SK-N-SH (cell line): ENCODE results near the gene DNAH6. TPM values are rescaled to one million over a fixed set of nuclear protein-coding genes. Genes with fewer than 3 reads are reported as not detected.
"Not testable (repeated sequence)": the region's sequence is repeated elsewhere in the genome, so short reads cannot be mapped to it uniquely, and the experiment has no call there.

Experiments used
- CTCF ChIA-PET: fragments of 300-600, 350-600 bp; formaldehyde crosslinking; extraction: SDS; loops from one replicate; lab custom pipeline; 2021; lab: Yijun Ruan, JAX
- POLR2A ChIA-PET: fragments of 350-600 bp; sonication (Branson Sonifier 250); formaldehyde crosslinking; extraction: SDS; loops from one replicate; lab custom pipeline; 2020; ENCODE audit warnings: antibody characterized with exemption, inconsistent platforms; lab: Yijun Ruan, JAX
- DNase-seq: peaks from one replicate; pipeline ENCODE4 v3.0.0; 2012
- H2AFZ ChIP-seq: fragments of 200-600 bp; sonication (generic); 2 replicates; pipeline ENCODE4 v1.8.1; 2016; ENCODE audit warnings: antibody characterized with exemption, mild to moderate bottlenecking, low read depth
- H3F3A ChIP-seq: fragments of 200-600 bp; sonication (generic); replicated peaks from 2 replicates; pipeline ENCODE3; 2016; ENCODE audit warnings: antibody characterized with exemption, mild to moderate bottlenecking; ENCODE audit not compliant: insufficient read depth
- H3K27ac ChIP-seq, 2 experiments: fragments of 200-500 bp in 1 of 2; fragments of 200-600 bp in 1 of 2; sonication (Bioruptor generic) in 1 of 2; sonication (generic), shearing (Covaris generic) in 1 of 2; 2 replicates each; pipeline versions ENCODE4 v1.5.1 to v1.6.1; 2014 to 2016; ENCODE audit warnings: low read depth in 2 of 2, inconsistent platforms in 1 of 2, low read length in 1 of 2, mild to moderate bottlenecking in 1 of 2, mixed read lengths in 1 of 2
- H3K27me3 ChIP-seq: fragments of 200-600 bp; sonication (generic), shearing (Covaris generic); 2 replicates; pipeline ENCODE4 v1.6.1; 2016; ENCODE audit warnings: mixed run types; ENCODE audit not compliant: insufficient read depth
- H3K36me3 ChIP-seq, 2 experiments: fragments of 200-500 bp in 1 of 2; fragments of 200-600 bp in 1 of 2; sonication (Bioruptor generic) in 1 of 2; sonication (generic) in 1 of 2; replicated peaks in 1 of 2; 2 replicates each; pipeline versions ENCODE3 to v1.5.1; 2014 to 2016; ENCODE audit warnings: low read length in 1 of 2, mild to moderate bottlenecking in 1 of 2; ENCODE audit not compliant: insufficient read depth in 2 of 2, control insufficient read depth in 1 of 2
- H3K4me1 ChIP-seq, 2 experiments: fragments of 200-500 bp in 1 of 2; fragments of 200-600 bp in 1 of 2; sonication (Bioruptor generic) in 1 of 2; sonication (generic), shearing (Covaris generic) in 1 of 2; 2 replicates each; pipeline versions ENCODE4 v1.5.1 to v1.6.1; 2014 to 2016; ENCODE audit warnings: low read depth in 1 of 2, low read length in 1 of 2, mixed run types in 1 of 2; ENCODE audit not compliant: insufficient read depth in 2 of 2, control insufficient read depth in 1 of 2
- H3K4me2 ChIP-seq: fragments of 200-600 bp; sonication (generic), shearing (Covaris generic); 2 replicates; pipeline ENCODE4 v1.6.1; 2017; ENCODE audit warnings: mixed run types
- H3K4me3 ChIP-seq, 2 experiments: fragments of 200-500 bp in 1 of 2; fragments of 200-600 bp in 1 of 2; sonication (Bioruptor generic) in 1 of 2; sonication (generic), shearing (Covaris generic) in 1 of 2; 2 replicates each; pipeline versions ENCODE4 v1.5.1 to v1.8.1; 2014 to 2016; ENCODE audit warnings: low read depth in 2 of 2, inconsistent platforms in 1 of 2, low read length in 1 of 2, mild to moderate bottlenecking in 1 of 2, mixed read lengths in 1 of 2, moderate library complexity in 1 of 2
- H3K79me2 ChIP-seq: fragments of 200-600 bp; sonication (generic); 2 replicates; pipeline ENCODE4 v1.8.1; 2017; ENCODE audit warnings: mild to moderate bottlenecking; ENCODE audit not compliant: insufficient read depth
- H3K9ac ChIP-seq: fragments of 200-600 bp; sonication (generic); 2 replicates; pipeline ENCODE4 v1.6.1; 2017; ENCODE audit warnings: mixed run types
- H3K9me2 ChIP-seq: fragments of 200-600 bp; sonication (generic); 2 replicates; pipeline ENCODE4 v1.6.1; 2017; ENCODE audit warnings: mixed run types
- H3K9me3 ChIP-seq: fragments of 200-600 bp; sonication (generic); 2 replicates; pipeline ENCODE4 v1.6.1; 2017; ENCODE audit warnings: mixed run types, mild to moderate bottlenecking, moderate library complexity
- H4K20me1 ChIP-seq: fragments of 200-600 bp; sonication (generic); 2 replicates; pipeline ENCODE4 v1.6.1; 2017; ENCODE audit warnings: mild to moderate bottlenecking, mixed run types; ENCODE audit not compliant: insufficient read depth
- CHD2 ChIP-seq: fragments of 150-350 bp; IDR thresholded peaks from 2 replicates; pipeline ENCODE4 v1.6.1; 2018; ENCODE audit warnings: low read length; ENCODE audit not compliant: partially characterized antibody
- EP300 ChIP-seq, 2 experiments: IDR thresholded peaks; 2 replicates each; pipeline versions ENCODE4 v1.4.0 to v1.6.1; 2012; ENCODE audit warnings: borderline replicate concordance in 1 of 2, low read depth in 1 of 2, low read length in 1 of 2
- EZH2phosphoT487 ChIP-seq: fragments of 200-600 bp; sonication (generic); IDR thresholded peaks from 2 replicates; pipeline ENCODE4 v1.6.1; 2017; ENCODE audit warnings: low read depth, mixed run types, mild to moderate bottlenecking, antibody characterized with exemption, moderate library complexity, borderline replicate concordance
- FOSL2 ChIP-seq: IDR thresholded peaks from 2 replicates; pipeline ENCODE4 v1.4.0; 2012; ENCODE audit warnings: low read depth, mild to moderate bottlenecking, moderate library complexity, borderline replicate concordance
- FOXM1 ChIP-seq: IDR thresholded peaks from 2 replicates; pipeline ENCODE4 v1.4.0; 2012; ENCODE audit warnings: low read depth, mild to moderate bottlenecking
- GABPA ChIP-seq: IDR thresholded peaks from 2 replicates; pipeline ENCODE4 v1.4.0; 2012; ENCODE audit warnings: low read depth, mild to moderate bottlenecking
- GATA2 ChIP-seq: sonication (generic); formaldehyde crosslinking; IDR thresholded peaks from 2 replicates; pipeline ENCODE4 v1.5.0; 2020; ENCODE audit warnings: mild to moderate bottlenecking, missing genetic modification reagents
- JUND ChIP-seq: IDR thresholded peaks from 2 replicates; pipeline ENCODE4 v1.4.0; 2012
- MEF2A ChIP-seq: IDR thresholded peaks from 2 replicates; pipeline ENCODE4 v1.4.0; 2012; ENCODE audit warnings: low read depth, borderline replicate concordance
- MXI1 ChIP-seq: IDR thresholded peaks from 2 replicates; pipeline ENCODE4 v1.6.1; 2012; ENCODE audit warnings: mild to moderate bottlenecking, low read depth, low read length, improper control_type of control experiment
- NRF1 ChIP-seq: IDR thresholded peaks from 2 replicates; pipeline ENCODE4 v1.6.1; 2012; ENCODE audit warnings: low read depth, mild to moderate bottlenecking, low read length
- RAD21 ChIP-seq: IDR thresholded peaks from 2 replicates; pipeline ENCODE4 v1.6.1; 2012; ENCODE audit warnings: mild to moderate bottlenecking, low read length
- RCOR1 ChIP-seq: fragments of 150-350 bp; IDR thresholded peaks from 2 replicates; pipeline ENCODE4 v1.6.1; 2017; ENCODE audit warnings: antibody characterized with exemption, low read length
- REST ChIP-seq: IDR thresholded peaks from 2 replicates; pipeline ENCODE4 v1.6.1; 2012; ENCODE audit warnings: mild to moderate bottlenecking, low read depth, low read length, moderate library complexity
- RFX5 ChIP-seq: IDR thresholded peaks from 2 replicates; pipeline ENCODE4 v1.6.1; 2012; ENCODE audit warnings: mild to moderate bottlenecking, improper control_type of control experiment, low read length
- RXRA ChIP-seq: IDR thresholded peaks from 2 replicates; pipeline ENCODE4 v1.4.0; 2012; ENCODE audit warnings: low read depth, mild to moderate bottlenecking, borderline replicate concordance
- TEAD4 ChIP-seq: IDR thresholded peaks from 2 replicates; pipeline ENCODE4 v1.4.0; 2012; ENCODE audit warnings: mild to moderate bottlenecking, borderline replicate concordance; ENCODE audit not compliant: insufficient read depth
- WGBS: methylation state at CpG from one replicate; pipeline ENCODE4 v1.1.6; 2017; ENCODE audit warnings: low lambda C conversion rate; 5-methylcytosine and 5-hydroxymethylcytosine counted together
- polyA plus RNA-seq, 3 experiments: library from polyadenylated mRNA; depleted of rRNA; stranded (reverse); fragments of >200 nt; gene quantifications; 2 replicates each; pipeline ENCODE4 v1.2.3, GENCODE V29; 2012
- TF ChIP-seq, protein P1 (sequence below): fragments of 150-350 bp; IDR thresholded peaks from 2 replicates; pipeline ENCODE4 v1.6.1; 2016; ENCODE audit warnings: mild to moderate bottlenecking, low read depth, low read length

Gene DNAH6
- polyA plus RNA-seq, 1 of the 3 experiments (the other 2 are of a cell fraction), result 0.03 TPM

- CTCF ChIA-PET, result no interaction called here
Observed at GRCh38 chr2:84770280-84770679, 254.0 kb downstream of the DNAH6 start.

GRCh38 chr2:84771251-84771650, 255.0 kb downstream of the DNAH6 start:
- no peaks in the 10 kb centered on the region for H3K27me3 ChIP-seq
- CTCF ChIA-PET, result interaction anchor here (0.6 kb wide), 1 partner anchor 529 kb away, joined by 3 read pairs; no protein-coding TSS in a partner anchor
- H3K4me2 ChIP-seq, result no peak overlapping the region
- H2AFZ ChIP-seq, result no peak overlapping the region
- H3F3A ChIP-seq, result no peaks in the 10 kb centered on the region
- no peaks in the 10 kb centered on the region for H3K36me3 ChIP-seq
- no peak for DNase-seq
- H3K4me3 ChIP-seq, result 0 out of 4 replicates have a peak overlapping the region, but pooled peaks of 1 of the 2 experiments have one; percentile 26
- 3% methylated on average over 1 of the region's 1 CpG for WGBS
- no peak overlapping the region for H3K9ac ChIP-seq
- no peaks in the 10 kb centered on the region for H3K9me2 ChIP-seq
- H4K20me1 ChIP-seq, result no peaks in the 10 kb centered on the region
- H3K9me3 ChIP-seq, result peaks cover 8% of the 10 kb centered on the region; the same call in 1 of the 2 replicates
- H3K79me2 ChIP-seq, result no peaks in the 10 kb centered on the region
- POLR2A ChIA-PET, result no interaction called here
- no peak for TF ChIP-seq NRF1
- TF ChIP-seq TEAD4, result no peak
- TF ChIP-seq GATA2 (CRISPR knock-in tag), result no peak
- TF ChIP-seq REST, result no peak
- no peak for TF ChIP-seq RXRA
- TF ChIP-seq, protein P1, sequence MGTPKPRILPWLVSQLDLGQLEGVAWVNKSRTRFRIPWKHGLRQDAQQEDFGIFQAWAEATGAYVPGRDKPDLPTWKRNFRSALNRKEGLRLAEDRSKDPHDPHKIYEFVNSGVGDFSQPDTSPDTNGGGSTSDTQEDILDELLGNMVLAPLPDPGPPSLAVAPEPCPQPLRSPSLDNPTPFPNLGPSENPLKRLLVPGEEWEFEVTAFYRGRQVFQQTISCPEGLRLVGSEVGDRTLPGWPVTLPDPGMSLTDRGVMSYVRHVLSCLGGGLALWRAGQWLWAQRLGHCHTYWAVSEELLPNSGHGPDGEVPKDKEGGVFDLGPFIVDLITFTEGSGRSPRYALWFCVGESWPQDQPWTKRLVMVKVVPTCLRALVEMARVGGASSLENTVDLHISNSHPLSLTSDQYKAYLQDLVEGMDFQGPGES, result no peak
- TF ChIP-seq FOSL2, result no peak
- no peak for TF ChIP-seq CHD2
- no peak for TF ChIP-seq MXI1
- no peak for TF ChIP-seq JUND
- no peak for TF ChIP-seq GABPA
- no peak for TF ChIP-seq RFX5
- TF ChIP-seq FOXM1, result no peak
- no peak for TF ChIP-seq MEF2A
- TF ChIP-seq RCOR1, result no peak
- TF ChIP-seq EP300 (IDR thresholded peaks at IDR 0.05; ENCODE audit: borderline replicate concordance in 1 of 2, low read depth in 1 of 2, low read length in 1 of 2), result no peak
- TF ChIP-seq RAD21, result no peak
- no peak for TF ChIP-seq EZH2phosphoT487
- TF ChIP-seq, all 33 proteins: peak for 0
- Histone ChIP-seq H3K4me1 (no peaks in the 10 kb centered on the region), H3K27ac (no peak overlapping the region)

More at GRCh38 chr2:84770280-84770679, 254.0 kb downstream of the DNAH6 start:
- Histone ChIP-seq H3K4me1 (no peaks in the 10 kb centered on the region), H3K4me2 (no peak overlapping the region), H3K27me3 (no peaks in the 10 kb centered on the region), H3K79me2 (no peaks in the 10 kb centered on the region), H3K36me3 (no peaks in the 10 kb centered on the region), H3F3A (no peaks in the 10 kb centered on the region), H3K4me3 (no peak overlapping the region), H3K9me3 (peaks cover 8% of the 10 kb centered on the region; the same call in 1 of the 2 replicates), H3K9me2 (no peaks in the 10 kb centered on the region; the same call in 1 of the 2 replicates), H3K9ac (no peak overlapping the region), H4K20me1 (no peaks in the 10 kb centered on the region), H3K27ac (no peak overlapping the region), H2AFZ (no peak overlapping the region)
- TF ChIP-seq JUND, result no peak
- DNase-seq, result no peak
- POLR2A ChIA-PET, result no interaction called here
- 2% methylated on average over 1 of the region's 1 CpG for WGBS

GRCh38 chr2:84773562-84773961, 257.3 kb downstream of the DNAH6 start:
- DNase-seq, H3K4me1 ChIP-seq, H3K36me3 ChIP-seq, H3K9me3 ChIP-seq, H3K9ac ChIP-seq, H3K9me2 ChIP-seq, CTCF ChIA-PET, H3F3A ChIP-seq, H2AFZ ChIP-seq, H3K27ac ChIP-seq, H3K27me3 ChIP-seq, POLR2A ChIA-PET, H4K20me1 ChIP-seq, H3K4me3 ChIP-seq, H3K4me2 ChIP-seq, H3K79me2 ChIP-seq: not testable (repeated sequence)
- WGBS, result 8% methylated on average over 3 of the region's 3 CpGs
